Tibial artery (tissue), 4 donors: ENCODE data around the gene FAM131A.

Experiments
- DNase-seq, 2 donors: peaks; one replicate each; pipeline ENCODE4 v3.0.0-alpha.2; 2019
- H3K27ac ChIP-seq, 2 donors: fragments of 200-600 bp; sonication (generic) in 1 of 2; 1 replicate in 1 of 2; 2 replicates in 1 of 2; pipeline ENCODE4 v1.5.1; 2018 to 2019; ENCODE audit warnings: mild to moderate bottlenecking in 1 of 2
- H3K27me3 ChIP-seq, 2 donors: fragments of 200-600 bp; sonication (generic) in 1 of 2; one replicate each; pipeline versions ENCODE4 v1.5.1 to v1.6.0; 2016 to 2019
- H3K36me3 ChIP-seq, 3 donors: fragments of 200-600 bp; sonication (generic) in 2 of 3; one replicate each; pipeline ENCODE4 v1.5.1; 2016 to 2019; ENCODE audit warnings: mild to moderate bottlenecking in 2 of 3
- H3K4me1 ChIP-seq, 4 donors: fragments of 200-600 bp; sonication (generic) in 2 of 4; 1 replicate in 3 of 4; 2 replicates in 1 of 4; pipeline ENCODE4 v1.5.1; 2016 to 2019
- H3K4me3 ChIP-seq, 2 donors: fragments of 200-600 bp; sonication (generic) in 1 of 2; 1 replicate in 1 of 2; 2 replicates in 1 of 2; pipeline ENCODE4 v1.5.1; 2018 to 2019; ENCODE audit warnings: mild to moderate bottlenecking in 2 of 2
- H3K9me3 ChIP-seq, 3 donors: fragments of 200-600 bp; sonication (generic) in 1 of 3; one replicate each; pipeline ENCODE4 v1.5.1; 2016 to 2019
- CTCF ChIP-seq, 2 experiments: fragments of 200-600 bp in 1 of 2; fragments of 450-650 bp in 1 of 2; IDR thresholded peaks; one replicate each; pipeline ENCODE4 v1.5.1; 2017 to 2019; ENCODE audit warnings: antibody characterized with exemption in 2 of 2, mild to moderate bottlenecking in 1 of 2, moderate library complexity in 1 of 2
- intact Hi-C: fragments of 100-400 bp; cut with DNase I; formaldehyde crosslinking; loops from one replicate; pipeline ENCODE4 v1.15.0; 2023; ENCODE audit warnings: low total_unique reads

FAM131A gene

GRCh38 chr3:184295771-184296170 is 41.6 kb upstream of the FAM131A start:
- Histone ChIP-seq H3K27ac (no peak overlapping the region), H3K4me3 (no peak overlapping the region), H3K27me3 (peaks cover 0 to 8% of the 10 kb centered on the region in 2 donors), H3K9me3 (no peaks in the 10 kb centered on the region), H3K36me3 (peaks cover 0 to 6% (median 4%) of the 10 kb centered on the region in 3 donors), H3K4me1 (peaks cover 0 to 19% (median 16%) of the 10 kb centered on the region in 4 donors)
- intact Hi-C loops = loop anchor here (5.0 kb wide), 1 partner anchor 158 kb away; the partner anchor contains the start of gene EIF2B5
- DNase-seq = no peak
- TF ChIP-seq CTCF (IDR thresholded peaks at IDR 0.05) = no peak

- Histone ChIP-seq H3K9me3 (no peaks in the 10 kb centered on the region), H3K4me1 (peaks cover 0 to 23% (median 18%) of the 10 kb centered on the region in 4 donors), H3K4me3 (no peak overlapping the region), H3K27me3 (no peaks in the 10 kb centered on the region), H3K27ac (no peak overlapping the region), H3K36me3 (peaks cover 4 to 15% (median 10%) of the 10 kb centered on the region in 3 donors)
- no peak for DNase-seq
- no peak for TF ChIP-seq CTCF (IDR thresholded peaks at IDR 0.05)
- intact Hi-C loops = loop anchor here (5.0 kb wide), 1 partner anchor 159 kb away; the partner anchor contains the start of gene EIF2B5
These were observed 40.8 kb upstream of the FAM131A start for GRCh38 chr3:184296616-184297015.

GRCh38 chr3:184298759-184299487 is 38.5 kb upstream of the FAM131A start, which contains the start of gene PSMD2:
TSS of gene PSMD2 (plus strand) at chr3:184299241. CDS start at chr3:184299267, 26 bp downstream.
- peak within 1 kb of the TSS; percentile 73 to 75 for H3K4me3 ChIP-seq
- no peaks in the 10 kb centered on the region for H3K9me3 ChIP-seq
- H3K36me3 ChIP-seq = peaks cover 28 to 38% (median 33%) of the 10 kb centered on the region in 3 donors
- no peaks in the 10 kb centered on the region for H3K27me3 ChIP-seq
- DNase-seq = peak; percentile 96 to 99
- TF ChIP-seq CTCF (IDR thresholded peaks at IDR 0.05) = peak in 1 of 2 experiments; percentile 7
- intact Hi-C loops = loop anchor here (2.0 to 5.0 kb wide), 2 partner anchors 40 to 162 kb away; partner anchors contain the start of gene EIF2B5
- H3K4me1 ChIP-seq = peaks cover 0 to 25% (median 18%) of the 10 kb centered on the region in 4 donors
- H3K27ac ChIP-seq = peak within 1 kb of the TSS; percentile 68 to 85

GRCh38 chr3:184299488-184300377 is 37.7 kb upstream of the FAM131A start:
- Histone ChIP-seq H3K27ac (peak overlapping the region; percentile 68 to 85), H3K4me1 (peaks cover 0 to 25% (median 18%) of the 10 kb centered on the region in 4 donors), H3K4me3 (peak overlapping the region; percentile 73 to 75), H3K36me3 (peaks cover 36 to 46% (median 41%) of the 10 kb centered on the region in 3 donors), H3K9me3 (no peaks in the 10 kb centered on the region), H3K27me3 (no peaks in the 10 kb centered on the region)
- TF ChIP-seq CTCF (IDR thresholded peaks at IDR 0.05) = no peak
- intact Hi-C loops = loop anchor here (2.0 to 5.0 kb wide), 2 partner anchors 39 to 162 kb away; partner anchors contain the start of gene EIF2B5
- DNase-seq = no peak

GRCh38 chr3:184300378-184300720 is 37.1 kb upstream of the FAM131A start:
- Histone ChIP-seq H3K27me3 (no peaks in the 10 kb centered on the region), H3K27ac (no peak overlapping the region), H3K36me3 (peaks cover 42 to 52% (median 47%) of the 10 kb centered on the region in 3 donors), H3K4me1 (peaks cover 0 to 25% (median 18%) of the 10 kb centered on the region in 4 donors), H3K9me3 (no peaks in the 10 kb centered on the region), H3K4me3 (peak overlapping the region; percentile 73 to 75)
- intact Hi-C loops = no loop called here
- DNase-seq = no peak
- TF ChIP-seq CTCF (IDR thresholded peaks at IDR 0.05) = no peak
